ENCODE measurements around the gene FBXL13.

DNA sequence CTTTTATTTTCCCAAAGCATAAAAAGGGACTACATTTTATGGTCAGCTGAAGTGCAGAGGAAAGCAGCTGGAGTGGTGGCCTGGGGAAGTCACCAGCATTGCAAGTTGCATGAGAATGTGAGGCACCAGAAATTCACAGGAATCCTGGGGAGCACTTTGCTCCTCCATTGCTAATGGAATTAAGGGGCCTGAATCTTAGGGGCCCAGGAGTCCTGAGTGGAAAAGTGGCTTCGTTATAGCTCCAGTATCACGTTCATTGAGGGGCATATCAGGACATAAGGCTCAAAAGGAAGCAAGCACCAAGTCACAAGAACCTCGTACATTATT is 214.8 kb downstream of the FBXL13 start:
- TF ChIP-seq, protein P1, sequence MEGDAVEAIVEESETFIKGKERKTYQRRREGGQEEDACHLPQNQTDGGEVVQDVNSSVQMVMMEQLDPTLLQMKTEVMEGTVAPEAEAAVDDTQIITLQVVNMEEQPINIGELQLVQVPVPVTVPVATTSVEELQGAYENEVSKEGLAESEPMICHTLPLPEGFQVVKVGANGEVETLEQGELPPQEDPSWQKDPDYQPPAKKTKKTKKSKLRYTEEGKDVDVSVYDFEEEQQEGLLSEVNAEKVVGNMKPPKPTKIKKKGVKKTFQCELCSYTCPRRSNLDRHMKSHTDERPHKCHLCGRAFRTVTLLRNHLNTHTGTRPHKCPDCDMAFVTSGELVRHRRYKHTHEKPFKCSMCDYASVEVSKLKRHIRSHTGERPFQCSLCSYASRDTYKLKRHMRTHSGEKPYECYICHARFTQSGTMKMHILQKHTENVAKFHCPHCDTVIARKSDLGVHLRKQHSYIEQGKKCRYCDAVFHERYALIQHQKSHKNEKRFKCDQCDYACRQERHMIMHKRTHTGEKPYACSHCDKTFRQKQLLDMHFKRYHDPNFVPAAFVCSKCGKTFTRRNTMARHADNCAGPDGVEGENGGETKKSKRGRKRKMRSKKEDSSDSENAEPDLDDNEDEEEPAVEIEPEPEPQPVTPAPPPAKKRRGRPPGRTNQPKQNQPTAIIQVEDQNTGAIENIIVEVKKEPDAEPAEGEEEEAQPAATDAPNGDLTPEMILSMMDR (IDR thresholded peaks at IDR 0.05; ENCODE audit: poor library complexity, severe bottlenecking) = no peak
- TF ChIP-seq POLR2AphosphoS5 (IDR thresholded peaks at IDR 0.05) = no peak
- no peak for TF ChIP-seq EP300 (conservative IDR thresholded peaks at IDR 0.05; ENCODE audit: poor library complexity, severe bottlenecking)
- TF ChIP-seq EZH2 (IDR thresholded peaks at IDR 0.05; ENCODE audit: borderline replicate concordance, insufficient read depth, low read length, poor library complexity, severe bottlenecking) = no peak
- no peak for TF ChIP-seq TAF1 (IDR thresholded peaks at IDR 0.05; ENCODE audit: low read depth)
- TF ChIP-seq, protein P2, sequence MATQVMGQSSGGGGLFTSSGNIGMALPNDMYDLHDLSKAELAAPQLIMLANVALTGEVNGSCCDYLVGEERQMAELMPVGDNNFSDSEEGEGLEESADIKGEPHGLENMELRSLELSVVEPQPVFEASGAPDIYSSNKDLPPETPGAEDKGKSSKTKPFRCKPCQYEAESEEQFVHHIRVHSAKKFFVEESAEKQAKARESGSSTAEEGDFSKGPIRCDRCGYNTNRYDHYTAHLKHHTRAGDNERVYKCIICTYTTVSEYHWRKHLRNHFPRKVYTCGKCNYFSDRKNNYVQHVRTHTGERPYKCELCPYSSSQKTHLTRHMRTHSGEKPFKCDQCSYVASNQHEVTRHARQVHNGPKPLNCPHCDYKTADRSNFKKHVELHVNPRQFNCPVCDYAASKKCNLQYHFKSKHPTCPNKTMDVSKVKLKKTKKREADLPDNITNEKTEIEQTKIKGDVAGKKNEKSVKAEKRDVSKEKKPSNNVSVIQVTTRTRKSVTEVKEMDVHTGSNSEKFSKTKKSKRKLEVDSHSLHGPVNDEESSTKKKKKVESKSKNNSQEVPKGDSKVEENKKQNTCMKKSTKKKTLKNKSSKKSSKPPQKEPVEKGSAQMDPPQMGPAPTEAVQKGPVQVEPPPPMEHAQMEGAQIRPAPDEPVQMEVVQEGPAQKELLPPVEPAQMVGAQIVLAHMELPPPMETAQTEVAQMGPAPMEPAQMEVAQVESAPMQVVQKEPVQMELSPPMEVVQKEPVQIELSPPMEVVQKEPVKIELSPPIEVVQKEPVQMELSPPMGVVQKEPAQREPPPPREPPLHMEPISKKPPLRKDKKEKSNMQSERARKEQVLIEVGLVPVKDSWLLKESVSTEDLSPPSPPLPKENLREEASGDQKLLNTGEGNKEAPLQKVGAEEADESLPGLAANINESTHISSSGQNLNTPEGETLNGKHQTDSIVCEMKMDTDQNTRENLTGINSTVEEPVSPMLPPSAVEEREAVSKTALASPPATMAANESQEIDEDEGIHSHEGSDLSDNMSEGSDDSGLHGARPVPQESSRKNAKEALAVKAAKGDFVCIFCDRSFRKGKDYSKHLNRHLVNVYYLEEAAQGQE (IDR thresholded peaks at IDR 0.05; ENCODE audit: borderline replicate concordance) = no peak
- TF ChIP-seq SMC3 (conservative IDR thresholded peaks at IDR 0.05; ENCODE audit: poor library complexity) = no peak
- no peak for TF ChIP-seq MXI1 (conservative IDR thresholded peaks at IDR 0.05; ENCODE audit: poor library complexity, severe bottlenecking)
- no peak for TF ChIP-seq RAD21 (conservative IDR thresholded peaks at IDR 0.05)

Measured in neural cell (in vitro differentiated cells).